GM19193 (cell line): ENCODE results near the gene TIMM13.

Experiments
- POLR2A ChIP-seq: IDR thresholded peaks from 4 replicates; pipeline ENCODE4 v1.6.1; 2011; ENCODE audit not compliant: insufficient read depth, insufficient read length; ENCODE audit errors: extremely low read depth

TIMM13 gene

DNA sequence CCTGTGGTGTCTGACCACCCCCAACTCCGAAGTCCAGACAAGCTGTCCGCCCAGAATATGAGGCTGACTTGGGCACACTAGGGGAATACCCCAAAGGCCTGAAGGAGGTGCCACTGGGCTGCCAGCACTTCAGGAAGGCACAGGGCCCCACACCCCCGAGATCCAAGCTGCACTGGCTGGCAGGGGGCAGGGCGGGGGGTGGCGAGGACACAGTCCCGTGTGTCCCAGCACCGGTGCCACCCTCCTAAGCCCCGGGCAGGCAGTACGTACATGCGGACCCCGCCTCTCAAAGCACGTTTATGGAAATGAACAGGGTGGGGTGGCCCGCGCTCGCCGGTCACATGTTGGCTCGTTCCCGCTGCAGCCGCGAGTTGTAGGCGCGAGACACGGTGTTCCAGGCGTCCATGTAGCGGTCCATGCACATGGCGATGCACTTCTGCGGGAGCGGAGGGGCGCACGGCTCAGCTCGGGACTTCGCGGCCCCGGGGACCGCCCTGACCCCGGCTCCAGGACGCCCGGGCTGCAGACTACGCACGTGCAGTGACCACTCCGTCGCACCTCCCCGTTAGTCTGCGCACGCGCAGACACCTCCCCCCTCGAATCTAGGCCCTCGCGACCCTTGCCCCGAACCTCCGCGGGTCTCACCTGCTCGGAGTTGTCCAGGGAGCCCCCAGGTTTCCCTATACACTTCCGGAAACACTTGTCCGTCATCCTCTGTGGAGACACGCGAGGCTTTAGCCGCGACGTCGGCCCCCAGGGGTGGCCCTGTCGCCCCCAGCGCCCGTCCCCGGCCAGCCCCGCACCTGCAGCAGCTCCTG is 566 bp downstream of the TIMM13 start:
- no peak for TF ChIP-seq POLR2A

DNA sequence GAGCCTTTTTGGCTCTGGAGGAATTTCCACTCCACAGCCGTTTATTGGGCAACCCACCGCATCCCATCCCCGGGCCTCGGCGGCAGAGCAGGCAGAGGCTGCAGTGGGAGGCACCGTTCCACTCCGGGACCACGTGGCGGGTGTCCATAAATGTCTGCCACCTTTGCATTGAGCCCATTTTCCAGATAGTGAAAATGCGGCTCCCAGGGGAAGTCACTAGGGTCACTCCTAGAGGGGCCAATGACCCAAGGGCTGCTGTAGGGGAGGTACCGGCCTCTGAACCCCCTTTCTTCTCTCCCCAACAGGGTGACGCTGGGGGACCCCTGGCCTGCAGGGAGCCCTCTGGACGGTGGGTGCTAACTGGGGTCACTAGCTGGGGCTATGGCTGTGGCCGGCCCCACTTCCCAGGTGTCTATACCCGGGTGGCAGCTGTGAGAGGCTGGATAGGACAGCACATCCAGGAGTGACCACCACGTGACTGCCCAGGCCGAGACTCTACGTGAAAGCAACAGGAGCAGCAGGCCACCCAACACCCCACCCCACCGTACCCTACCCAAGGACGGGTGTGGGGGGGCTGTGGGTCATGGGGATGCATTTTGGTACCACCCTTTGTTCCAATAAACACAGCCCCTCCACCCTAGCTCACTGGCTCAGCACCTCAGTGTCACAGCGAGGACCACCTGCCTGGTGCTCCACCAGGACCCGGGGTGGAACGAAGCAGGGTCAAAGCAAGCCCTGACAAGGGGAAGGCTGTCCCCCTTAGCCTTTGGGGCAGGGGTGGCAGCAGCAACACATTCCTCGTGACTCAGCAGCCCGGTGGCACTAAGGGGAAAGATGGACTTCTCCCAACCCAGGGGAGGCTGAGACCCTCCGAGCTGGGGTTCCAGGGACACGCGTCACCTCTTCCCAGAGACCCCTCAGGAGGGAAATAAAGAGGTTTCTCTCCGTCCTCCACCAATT is 1.5 kb downstream of the TIMM13 start:
- TF ChIP-seq POLR2A, result no peak

DNA sequence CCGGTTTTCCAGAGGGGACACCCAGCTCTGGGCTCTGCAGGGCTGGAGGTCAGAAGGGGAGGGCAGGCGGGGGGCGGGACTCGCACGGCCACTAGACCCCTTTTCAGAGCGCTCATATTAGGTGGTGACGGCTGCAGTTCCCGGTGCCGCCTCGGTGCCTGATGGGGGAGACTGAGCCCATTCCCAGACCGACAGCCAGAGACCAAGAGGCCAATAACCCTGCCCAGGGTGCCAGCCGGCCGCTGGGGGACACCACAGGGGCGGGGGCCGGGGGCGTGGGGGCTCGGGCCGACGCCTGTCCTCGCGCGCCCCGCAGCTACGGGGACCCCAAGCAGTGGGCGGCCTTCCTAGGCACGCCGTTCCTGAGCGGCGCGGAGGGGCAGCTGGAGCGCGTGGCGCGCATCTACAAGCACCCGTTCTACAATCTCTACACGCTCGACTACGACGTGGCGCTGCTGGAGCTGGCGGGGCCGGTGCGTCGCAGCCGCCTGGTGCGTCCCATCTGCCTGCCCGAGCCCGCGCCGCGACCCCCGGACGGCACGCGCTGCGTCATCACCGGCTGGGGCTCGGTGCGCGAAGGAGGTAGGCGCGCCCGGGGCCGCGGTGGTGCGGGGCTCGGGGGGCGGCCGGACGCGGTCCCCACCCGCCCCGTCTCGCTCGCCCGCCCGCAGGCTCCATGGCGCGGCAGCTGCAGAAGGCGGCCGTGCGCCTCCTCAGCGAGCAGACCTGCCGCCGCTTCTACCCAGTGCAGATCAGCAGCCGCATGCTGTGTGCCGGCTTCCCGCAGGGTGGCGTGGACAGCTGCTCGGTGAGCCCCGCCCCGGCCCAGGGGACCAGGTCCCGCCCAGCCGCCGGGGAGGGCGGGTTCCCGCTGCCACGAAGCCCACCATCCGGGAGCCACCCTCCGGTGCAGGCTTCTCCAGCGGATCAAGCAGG is 2.4 kb downstream of the TIMM13 start:
- no peak for TF ChIP-seq POLR2A

DNA sequence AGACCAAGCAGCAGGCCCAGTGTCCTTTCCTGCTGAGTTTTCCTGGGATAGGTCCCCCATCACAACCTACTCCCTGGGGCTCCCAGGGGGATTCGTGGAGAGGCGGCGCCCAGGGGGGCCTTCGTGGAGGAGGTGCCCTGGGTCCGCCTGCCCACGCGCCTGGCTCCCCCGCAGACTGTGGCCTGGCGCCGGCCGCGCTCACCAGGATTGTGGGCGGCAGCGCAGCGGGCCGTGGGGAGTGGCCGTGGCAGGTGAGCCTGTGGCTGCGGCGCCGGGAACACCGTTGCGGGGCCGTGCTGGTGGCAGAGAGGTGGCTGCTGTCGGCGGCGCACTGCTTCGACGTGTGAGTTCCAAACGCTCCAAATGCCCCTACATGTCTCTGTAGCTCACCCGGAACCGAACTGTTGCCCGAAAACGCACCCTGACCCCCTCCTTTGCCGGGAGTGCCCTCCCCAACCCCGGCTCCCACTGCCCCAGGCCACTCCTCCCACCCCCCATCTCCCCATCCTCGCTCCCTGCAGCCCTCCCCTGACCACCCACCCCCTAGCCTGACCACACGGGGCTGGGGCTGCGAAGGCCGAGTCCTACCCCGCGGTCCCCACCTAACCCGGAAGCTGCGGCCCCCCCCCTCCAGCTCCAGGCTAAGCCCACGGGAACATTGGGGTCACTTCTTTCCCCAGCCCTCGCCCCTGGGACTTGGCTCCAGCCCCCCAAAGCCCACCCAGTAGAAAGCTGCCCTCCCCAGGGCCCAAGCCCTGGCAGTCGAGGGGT is 3.3 kb downstream of the TIMM13 start:
- no peak for TF ChIP-seq POLR2A

DNA sequence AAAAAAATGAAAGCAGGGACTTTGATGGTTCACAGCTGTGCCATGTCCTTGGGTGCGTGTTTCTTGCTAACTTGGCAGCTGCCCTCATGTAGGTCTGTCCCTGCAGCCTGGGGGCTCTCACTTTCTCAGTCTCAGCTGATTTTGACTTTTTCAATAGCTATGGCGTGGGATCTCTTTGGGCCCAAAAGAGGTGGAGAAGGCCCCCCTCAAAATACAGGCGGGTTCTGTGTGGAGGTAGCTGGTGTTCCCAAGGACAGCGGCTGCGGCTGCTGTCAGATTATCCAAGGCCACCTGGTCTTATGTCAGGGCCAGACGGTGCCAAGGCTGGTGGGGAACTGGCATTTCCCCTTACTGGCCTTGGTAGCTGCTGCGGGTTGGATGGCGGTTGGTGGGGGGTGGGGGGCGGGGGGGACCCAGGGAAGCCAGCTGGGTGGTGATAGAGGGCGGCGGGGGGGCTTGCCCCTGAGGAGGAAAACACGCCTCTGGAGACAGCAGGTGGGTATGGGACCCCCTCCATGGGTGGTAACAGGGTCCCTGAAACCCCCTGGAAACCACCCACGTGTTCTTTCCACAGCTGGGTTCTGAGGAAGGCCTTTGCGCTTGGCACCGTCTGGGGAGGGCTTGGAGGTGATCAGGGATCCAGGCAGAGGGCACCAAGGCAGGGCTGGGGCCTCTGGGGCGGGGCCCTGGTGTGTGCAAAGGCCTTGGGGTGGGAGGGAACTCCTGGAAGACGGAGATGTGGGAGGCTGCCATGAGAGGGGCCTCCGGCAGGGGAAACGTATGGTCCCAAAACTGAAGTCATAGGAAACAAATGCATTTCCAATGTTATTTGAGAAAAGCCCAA is 4.1 kb downstream of the TIMM13 start:
- TF ChIP-seq POLR2A, result no peak

DNA sequence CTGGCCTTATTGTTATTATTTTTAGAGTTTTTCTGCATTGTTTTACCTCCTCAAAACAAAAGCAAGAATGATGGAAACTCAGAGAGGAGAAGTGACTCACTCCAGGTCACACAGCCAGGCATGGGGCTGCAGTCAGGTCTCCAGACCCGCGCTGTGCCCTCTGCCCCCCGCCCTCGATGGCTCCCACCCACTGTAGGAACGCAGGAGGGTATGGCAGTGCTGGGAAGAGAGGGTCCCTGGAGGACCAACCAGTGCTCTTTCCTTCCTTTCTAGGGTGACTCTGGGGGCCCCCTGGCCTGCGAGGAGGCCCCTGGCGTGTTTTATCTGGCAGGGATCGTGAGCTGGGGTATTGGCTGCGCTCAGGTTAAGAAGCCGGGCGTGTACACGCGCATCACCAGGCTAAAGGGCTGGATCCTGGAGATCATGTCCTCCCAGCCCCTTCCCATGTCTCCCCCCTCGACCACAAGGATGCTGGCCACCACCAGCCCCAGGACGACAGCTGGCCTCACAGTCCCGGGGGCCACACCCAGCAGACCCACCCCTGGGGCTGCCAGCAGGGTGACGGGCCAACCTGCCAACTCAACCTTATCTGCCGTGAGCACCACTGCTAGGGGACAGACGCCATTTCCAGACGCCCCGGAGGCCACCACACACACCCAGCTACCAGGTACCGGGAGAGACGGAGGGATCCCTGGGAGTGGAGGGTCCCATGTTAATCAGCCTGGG is 5.6 kb downstream of the TIMM13 start:
- peak; percentile 18 for TF ChIP-seq POLR2A

DNA sequence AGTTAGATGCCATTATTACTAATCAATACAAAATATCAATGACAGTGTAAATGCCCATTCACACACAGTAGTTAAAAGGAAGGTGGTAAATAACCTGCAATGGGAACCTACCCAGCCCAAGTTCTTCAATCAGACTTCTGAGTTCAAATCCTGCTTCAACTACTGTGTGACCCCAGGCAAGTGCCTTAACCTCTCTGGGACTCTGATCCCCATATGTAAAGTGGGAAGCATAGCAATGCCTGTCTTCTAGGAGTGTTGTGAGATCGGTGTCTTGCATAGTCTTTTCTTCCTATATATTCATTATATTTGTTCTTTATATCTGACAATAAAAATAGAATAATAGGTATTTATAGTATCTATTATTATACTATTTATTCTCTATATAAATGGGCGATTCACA is 6.9 kb downstream of the TIMM13 start:
- no peak for TF ChIP-seq POLR2A

DNA sequence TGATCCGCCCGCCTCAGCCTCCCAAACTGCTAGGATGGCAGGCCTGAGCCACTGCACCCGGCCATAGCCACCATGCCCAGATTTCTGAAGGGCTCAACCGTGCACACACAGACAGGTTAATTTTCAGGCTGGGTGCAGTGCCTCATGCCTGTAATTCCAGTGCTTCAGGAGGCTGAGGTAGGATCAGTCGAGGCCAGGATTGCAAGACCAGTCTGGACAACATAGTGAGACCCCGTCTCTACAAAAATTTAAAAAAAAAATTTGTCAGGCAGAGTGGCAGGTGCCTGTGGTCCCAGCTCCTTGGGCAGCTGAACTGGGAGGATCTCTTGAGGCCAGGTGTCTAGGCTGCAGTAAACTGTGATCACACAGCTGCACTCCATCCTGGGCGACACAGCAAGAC is 7.6 kb downstream of the TIMM13 start:
- no peak for TF ChIP-seq POLR2A

DNA sequence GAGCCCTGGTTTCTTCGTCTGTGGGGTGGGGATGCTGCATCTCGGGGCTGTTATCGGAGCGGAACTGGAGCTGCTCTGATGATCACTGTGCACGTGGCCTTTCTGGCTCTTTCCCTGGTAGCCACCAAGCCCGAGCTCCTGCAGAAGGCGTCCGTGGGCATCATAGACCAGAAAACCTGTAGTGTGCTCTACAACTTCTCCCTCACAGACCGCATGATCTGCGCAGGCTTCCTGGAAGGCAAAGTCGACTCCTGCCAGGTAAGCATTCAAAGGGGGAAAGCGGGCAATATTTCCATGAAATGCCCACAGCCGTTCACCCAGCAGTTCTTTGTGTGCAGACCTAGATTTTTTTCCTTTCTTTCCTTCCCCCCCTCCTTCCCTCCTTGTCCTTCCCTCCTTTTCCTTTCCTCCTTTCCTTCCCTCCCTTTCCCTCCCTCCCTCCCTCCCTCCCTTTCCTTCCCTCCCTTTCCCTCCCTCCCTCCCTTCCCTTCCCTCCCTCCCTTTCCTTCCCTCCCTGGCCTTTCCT is 9.4 kb downstream of the TIMM13 start:
- TF ChIP-seq POLR2A, result no peak

DNA sequence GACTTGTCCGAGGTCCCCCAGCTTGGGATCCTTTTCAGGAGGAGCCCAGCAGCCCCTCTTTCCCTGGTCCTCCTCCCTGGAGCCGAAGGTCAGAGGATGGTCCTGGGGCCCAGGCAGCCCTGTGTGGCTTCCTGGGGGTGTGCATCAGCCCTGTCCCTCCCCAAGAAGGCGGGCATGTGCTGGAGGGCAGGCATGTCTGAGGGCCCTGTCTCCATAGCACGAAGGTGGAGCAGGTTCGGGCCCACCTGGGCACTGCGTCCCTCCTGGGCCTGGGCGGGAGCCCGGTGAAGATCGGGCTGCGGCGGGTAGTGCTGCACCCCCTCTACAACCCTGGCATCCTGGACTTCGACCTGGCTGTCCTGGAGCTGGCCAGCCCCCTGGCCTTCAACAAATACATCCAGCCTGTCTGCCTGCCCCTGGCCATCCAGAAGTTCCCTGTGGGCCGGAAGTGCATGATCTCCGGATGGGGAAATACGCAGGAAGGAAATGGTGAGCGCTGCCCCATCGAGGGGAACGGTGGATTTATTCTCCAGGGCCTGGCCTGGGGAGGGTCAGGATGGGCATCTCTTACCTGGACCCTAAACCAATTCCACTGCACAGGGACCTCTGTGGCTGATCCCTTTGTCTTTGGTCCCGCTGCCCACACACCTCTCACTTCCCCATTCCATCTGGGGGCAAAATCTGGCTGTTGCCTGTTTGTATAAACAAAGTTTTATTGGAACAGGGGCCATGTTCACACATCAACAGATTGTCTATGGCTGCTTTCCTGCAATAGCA is 10.9 kb downstream of the TIMM13 start:
- no peak for TF ChIP-seq POLR2A

DNA sequence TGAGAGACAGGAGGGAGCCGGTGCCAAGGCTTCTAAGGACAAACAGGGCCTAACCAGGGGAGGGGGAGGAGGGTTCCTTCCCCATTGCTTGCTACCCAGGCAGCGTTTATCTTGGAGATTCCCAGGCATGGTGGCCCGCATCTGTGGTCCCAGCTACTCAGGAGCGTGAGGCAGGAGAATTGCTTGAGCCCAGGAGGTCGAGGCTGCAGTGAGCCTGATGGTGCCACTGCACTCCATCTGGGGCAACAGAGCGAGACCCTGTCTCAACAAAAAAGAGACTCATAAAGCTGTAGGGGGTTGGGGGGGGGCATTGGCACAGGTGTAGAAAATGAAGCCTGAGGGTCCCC is 11.4 kb downstream of the TIMM13 start:
- TF ChIP-seq POLR2A, result no peak
